HG02798 (cell line): Measurements from ENCODE around the gene ADGRG1.

Experiments used
- ATAC-seq: cut with Tn5 transposase; IDR thresholded peaks from one replicate; pipeline ENCODE4 v1.9.1; 2021; ENCODE audit warnings: mild to moderate bottlenecking; ENCODE audit not compliant: unreplicated experiment, poor library complexity

ADGRG1 gene

DNA sequence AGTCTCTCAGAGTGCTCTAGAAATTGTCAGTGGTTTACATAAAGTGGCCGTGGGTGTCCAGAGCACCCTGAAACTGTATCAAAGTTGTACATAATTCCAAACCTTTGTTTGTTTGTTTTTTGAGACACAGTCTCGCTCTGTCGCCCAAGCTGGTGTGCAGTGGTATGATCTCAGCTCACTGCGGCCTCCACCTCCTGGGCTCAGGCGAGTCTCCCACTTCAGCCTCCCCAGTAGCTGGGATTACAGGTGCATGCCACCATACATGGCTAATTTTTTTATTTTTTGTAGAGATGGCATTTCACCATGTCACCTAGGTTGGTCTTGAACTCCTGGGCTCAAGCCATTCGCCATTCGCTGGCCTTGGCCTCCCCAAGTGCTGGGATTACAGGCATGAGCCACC lies 24.3 kb upstream of the ADGRG1 start:
- ATAC-seq = no peak

DNA sequence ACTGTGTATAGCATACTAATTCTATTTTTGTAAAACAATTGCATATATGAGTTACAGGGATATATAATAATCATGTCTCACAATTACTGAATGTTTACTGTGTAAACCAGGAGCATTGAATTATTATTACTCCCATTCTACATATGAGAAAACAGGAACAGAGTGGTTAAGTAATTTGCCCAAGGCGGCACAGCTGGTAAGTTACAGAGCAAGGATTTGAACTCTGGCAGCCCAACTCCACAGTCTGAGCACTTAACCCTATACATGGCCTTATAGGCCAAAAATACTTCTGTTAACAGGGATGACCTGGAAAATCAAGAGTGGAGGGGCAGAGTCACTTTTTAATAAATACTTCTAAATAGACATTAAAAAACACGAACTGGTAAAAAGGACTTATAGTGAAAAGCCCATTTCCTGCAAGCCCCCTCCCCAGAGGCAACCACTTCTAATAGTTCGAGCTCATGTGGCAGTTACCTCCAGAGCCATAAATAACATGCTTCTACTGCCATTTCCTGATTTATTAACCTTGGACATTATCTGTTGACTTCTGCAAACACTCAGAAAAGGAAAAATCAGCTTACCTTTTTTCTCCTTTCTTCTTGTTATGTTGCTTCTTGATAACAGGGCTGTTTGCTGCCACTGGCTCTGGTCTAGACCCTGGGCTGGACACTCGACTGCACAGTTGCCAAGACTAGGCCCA lies 22.1 kb upstream of the ADGRG1 start:
- ATAC-seq = no peak

DNA sequence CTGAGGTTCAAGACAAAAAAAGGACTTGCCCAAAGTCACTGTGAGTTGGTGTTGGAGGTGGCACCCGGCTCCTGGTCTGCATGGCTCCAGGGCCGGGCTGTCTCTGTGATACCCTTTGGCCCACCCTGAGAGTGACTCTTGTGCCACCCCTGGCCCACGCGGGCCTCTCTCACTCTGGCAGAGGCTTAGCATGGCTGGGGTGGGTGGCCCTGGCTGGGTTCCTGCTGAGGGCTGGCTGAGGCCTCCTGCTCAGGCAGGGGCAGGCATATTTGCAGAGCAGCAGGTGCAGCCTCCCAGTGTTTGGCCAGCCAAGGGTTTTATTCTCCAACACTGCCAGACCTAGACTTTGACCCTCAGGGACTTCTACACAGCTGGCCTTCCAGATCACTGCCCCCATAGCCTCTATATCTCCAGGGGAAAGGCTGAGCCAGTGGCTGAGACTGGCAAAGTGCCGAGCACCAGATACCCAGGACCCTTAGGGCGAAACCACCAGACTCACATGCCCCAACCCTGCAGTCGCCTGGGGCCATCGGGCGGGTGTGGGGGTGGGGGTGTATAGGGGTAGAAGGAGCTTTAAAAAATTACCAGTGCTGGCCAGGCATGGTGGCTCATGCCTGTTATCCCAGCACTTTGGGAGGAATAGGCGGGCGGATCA lies 21.5 kb upstream of the ADGRG1 start:
- ATAC-seq = no peak

DNA sequence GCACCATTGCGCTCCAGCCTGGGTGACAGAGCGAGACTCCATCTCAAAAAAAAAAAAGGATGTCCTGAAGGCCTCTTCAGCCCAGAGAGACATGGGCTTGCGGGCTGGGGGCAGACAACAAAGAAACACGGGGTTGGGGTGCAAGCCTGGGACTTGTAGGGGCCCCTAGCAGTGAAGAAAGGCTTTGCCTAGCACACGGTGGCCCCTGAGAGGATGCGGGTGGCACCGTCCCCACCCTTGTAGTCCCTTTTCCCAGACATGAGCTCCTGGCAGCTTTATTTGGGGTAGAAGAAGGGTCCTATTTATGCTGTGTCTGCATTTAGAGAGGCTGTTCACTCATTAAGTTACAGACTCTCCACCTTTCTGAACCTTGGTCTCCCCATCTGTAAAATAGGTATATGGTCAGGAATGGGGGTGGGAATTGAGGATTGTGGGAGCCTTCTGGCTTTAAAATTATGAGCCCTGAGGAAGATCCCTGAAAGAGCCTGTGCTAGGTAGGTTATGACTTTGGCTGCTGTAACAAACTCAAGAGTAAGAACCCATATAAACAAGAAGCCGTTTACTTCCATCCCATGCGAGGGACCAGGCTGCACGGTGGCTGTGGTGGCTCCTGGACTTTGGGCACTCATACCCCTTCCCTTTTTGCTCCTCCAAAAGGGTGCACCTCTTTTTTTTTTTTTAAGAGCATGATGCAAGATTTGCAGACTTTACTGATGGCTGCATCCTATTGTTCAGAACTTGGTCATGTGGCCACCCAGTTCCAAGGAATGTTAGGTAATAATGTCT lies 20.6 kb upstream of the ADGRG1 start:
- no peak for ATAC-seq

DNA sequence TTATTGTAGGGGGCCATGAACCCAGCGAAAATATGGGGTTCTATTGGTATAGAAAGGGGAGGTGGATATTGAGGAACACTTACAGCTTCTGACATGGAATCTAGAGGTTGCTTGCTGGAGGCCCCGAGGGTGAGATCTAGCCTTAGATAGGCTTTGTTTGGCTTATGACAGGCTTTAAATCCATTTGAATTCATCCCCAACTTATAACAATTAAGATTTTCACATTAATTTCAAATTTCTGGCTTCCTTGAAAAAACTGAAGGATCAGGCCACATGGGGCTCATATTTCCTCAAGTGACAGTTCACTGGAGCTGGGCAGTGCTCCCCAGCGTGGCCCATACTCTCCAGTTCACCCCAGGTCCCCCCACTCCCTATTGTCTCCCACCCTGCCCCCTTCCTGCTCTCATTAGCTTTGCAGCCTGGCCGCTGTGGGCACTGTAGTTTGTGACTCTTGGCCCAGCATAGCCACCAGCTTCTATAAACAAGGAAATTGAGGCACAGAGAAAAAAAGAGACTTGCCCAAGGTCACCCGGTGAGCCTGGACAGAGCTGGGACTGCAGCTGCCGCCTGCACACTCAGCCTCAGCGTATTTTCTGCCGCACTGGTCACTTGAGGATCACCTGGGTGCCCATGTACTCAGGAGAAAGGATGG lies 19.8 kb upstream of the ADGRG1 start:
- no peak for ATAC-seq

DNA sequence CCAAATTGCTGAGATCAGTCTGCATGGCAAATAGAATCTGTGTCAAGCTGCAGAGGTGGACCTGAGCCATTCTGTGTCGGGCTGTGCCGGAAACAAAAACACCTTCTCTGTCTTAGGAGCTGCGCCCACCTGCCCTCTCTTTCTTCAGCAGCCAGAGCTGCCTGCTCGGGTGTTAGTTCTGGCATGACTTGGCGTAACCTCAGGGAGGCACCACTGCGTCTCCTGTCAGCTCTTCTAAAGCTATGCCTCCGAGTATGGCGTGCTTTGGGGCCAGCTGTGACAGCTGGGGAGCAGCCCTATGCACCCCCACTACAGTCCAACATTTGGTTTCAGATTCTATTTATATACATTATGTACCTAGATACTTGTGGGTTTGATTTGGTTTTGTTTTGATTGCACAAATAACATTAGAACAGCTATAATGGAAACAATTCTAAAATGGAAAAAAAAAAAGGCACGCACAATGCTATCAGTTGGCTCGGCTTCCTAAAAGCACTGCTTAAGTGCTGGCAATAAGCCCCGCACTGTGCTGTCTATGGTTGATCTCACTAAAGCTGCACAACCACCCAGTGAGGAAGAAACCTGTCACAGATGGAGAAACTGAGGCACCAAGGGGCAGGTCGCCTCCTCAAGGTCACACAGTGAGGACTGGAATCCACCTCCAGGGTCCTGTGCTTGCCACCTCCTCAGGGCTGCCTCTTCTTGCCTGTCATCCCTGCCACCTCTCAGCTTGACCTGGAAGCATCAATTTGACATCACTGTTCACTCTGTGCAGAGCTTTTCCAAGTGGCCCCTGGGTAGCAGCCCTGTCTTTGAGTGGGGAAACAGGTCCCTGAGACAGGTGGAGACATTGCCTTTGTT lies 18.7 kb upstream of the ADGRG1 start:
- peak; percentile 96 for ATAC-seq

DNA sequence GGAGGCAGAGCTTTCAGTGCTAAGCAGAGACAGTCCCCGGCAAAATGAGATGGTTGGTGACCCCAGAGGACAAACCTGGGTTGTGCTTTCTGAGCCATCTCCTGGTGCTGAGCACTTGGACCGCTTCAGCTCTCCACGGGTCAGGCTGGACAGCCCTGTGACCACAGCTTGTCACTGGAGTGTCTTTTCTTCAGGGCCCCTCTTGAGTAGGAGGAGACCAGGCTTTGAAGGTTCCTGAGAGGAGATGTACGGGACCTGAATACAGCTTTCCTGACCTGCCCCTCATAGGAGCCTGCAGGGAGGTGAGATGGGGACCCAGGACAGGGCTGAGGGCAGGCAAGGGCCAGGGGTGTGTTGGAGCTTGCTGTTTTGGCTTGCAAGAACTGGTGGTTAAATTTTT lies 17.8 kb upstream of the ADGRG1 start:
- ATAC-seq = no peak

DNA sequence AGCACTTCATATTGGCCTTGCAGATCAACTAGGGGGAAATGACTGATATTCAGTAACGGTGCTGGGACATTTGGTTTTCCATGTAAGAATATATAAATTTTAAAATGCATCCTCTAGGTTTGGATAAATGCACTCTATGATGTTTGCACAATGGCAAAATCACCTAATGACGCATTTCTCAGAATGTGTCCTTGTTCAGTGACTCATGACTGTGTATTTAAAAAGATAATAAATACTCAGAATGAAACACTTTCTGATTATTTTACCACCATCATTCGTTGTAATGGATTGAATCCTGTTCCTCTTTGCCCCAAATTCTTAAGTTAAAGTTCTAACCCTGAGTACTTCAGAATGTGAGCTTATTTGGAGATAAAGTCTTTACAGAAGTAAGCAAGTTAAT lies 17.2 kb upstream of the ADGRG1 start:
- no peak for ATAC-seq

DNA sequence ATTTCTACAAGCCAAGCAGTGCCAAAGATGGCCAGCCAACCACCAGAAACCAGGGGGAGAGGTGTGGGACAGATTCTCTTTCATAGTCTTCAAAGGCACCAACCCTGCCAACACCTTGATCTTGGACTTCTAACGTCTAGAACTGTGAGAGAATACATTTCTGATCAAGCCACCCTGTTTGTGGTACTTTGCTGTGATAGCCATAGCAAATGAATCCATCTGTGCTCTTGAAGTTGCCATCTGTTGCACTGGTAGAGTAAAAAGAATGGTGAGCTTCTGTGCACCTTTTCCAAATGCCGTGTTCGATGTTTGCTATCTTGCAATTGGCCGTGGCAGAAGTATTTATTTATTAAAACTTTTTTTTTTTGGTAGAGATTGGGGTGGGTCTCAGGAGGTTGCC lies 16.7 kb upstream of the ADGRG1 start:
- no peak for ATAC-seq

DNA sequence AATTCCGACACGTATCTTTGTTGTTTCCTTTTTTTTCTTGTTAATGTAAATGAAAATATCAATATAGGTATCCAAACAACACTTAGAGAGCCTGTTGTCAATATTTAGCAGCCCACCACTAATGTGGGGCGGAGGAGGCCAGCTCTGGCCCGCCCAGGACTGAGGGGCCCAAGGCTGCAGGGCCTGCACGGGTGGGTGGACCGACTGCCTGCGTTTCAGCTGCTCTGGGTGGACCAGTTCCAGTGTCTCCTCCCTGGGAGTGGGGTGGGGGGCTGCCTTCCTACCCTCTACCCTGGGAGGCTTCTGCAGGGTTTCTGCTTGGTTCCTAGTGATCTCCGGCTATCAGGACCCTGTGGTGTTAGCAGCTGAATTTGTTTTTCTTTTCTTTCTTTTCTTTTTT lies 15.9 kb upstream of the ADGRG1 start:
- ATAC-seq = no peak

DNA sequence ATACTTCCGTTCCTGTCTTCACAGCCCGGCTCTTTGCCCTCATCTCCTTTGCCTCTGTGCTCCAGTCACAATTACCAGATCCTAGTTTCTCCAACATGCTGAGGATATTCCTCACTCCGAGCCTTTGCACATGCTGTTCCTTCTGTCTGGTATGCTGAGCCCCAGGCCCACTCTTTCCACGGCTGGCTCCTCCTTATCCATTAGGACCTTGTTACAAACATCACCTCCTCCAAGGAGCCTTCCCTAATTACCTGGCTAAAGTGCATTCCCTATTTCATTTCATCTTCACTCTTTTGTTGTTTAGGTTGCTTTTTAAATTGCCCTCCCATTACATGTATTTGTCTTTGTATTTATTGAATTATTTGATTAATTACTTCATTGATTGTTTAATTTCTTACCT lies 14.9 kb upstream of the ADGRG1 start:
- no peak for ATAC-seq

DNA sequence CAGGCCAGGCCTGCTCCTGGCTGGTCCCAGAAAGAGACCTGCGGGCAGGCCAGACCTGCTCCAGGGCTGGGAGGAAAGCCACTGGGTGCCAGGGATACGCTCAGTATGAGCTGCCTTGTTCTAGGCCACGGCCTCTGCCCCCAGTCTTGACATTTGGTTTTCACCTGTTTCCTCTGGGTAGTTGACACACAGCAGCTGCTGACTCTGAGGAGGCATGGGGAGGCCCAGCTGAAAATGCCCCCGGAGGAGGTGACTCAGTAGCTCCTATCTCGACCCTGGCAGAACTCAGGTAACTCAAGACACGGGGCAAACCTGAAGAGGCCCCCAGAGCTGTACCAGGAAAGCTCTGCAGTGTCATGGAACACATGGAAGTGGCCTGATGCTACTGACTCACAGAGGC lies 13.9 kb upstream of the ADGRG1 start:
- no peak for ATAC-seq

DNA sequence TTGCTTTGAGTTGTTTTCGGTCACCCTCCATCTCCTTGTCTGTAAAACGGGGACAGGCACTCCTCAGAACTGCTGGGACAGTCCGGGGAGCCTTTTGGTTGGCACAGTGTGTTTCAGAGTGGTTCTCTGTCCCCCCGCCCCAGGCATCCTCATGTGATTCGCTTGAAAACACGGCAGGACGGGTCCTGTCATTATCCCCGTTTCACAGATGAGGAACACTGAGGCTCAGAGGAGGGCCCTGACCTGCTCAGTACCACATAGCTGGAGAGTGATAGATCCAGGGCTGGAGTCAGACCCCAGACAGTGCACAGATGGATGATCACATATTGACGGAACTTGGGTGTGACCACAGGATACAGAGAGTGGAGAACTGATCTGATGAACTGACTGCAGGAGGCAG lies 13.5 kb upstream of the ADGRG1 start:
- ATAC-seq = no peak

DNA sequence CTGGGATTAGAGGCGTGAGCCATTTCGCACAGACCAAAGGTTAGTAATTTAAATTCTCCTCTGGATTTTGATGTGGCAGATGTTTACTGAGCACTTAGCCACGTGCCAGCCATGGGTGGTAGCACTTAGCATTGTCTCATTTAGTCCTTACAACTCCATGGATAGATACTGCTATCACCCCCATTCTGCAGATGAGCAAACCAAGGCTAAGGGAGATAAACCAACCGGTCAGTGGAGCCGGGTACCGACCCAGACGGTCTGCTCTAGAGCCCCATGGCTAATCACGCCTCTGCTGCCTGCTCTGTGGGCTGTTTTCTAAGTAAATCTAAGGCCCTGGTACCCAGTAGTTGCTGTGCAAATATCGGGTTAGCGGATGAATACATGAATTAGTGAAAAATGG lies 12.6 kb upstream of the ADGRG1 start:
- no peak for ATAC-seq

DNA sequence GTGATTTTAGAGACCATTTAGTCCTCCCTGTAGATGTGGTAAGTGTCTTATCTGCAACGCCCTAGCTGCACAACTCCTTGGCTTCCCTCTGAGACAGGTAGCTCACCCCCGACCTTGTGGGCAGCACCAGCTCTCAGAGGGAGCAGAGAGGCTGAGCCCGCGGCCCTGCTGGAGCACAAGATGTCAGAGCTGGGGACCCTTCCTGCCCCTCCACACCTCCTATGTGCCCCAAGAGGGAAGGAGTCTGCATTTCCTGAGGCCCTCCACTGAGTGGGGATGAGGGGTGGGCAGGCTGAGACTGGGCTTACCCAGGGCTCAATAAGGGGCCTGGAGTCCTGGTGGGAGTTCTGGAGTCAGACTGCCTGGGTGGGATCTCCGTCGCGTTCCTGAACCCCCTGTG lies 12.2 kb upstream of the ADGRG1 start:
- ATAC-seq = no peak

DNA sequence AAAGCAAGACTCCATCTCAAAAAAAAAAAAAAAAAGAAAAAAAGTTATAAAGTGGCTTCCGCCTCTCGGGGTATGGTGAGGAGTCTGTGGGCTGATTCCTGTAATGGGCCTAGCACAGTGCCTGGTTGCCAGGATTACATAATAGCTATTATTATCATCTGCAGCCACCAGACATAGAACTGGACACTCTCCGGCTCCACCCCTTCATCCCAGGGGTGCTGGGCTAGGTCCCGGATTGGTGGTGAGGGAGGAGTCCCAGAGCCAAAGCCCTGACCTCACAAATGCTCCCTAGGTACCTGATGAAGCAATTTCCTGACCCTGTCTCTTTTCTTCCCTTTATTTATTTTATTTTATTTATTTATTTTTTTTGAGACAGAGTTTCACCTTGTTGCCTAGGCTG lies 11.6 kb upstream of the ADGRG1 start:
- ATAC-seq = no peak

DNA sequence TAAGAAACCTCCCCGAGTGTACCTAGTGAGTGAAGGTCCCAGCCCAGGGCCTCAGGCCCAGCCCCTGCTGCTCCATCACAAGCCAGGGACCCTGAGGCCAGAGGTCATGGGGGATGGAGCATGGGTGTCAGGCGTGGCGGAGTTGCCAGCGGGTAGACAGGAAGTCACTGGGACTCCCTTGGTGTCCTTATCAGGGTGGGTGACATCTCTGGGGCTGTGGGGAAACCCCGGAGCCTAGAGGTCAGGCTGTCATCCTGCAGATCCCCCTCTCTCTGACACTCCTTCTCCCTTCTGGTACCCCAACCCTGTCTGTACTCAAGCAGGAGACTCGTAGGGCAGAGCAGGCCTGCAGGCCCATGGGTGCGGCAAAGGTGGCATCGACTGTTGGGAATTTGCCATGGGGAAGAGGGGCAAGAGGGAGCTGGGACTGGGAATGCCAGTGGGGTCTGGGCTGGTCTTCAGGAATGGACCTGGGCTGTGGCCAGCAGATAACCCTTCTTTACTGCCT lies 10.8 kb upstream of the ADGRG1 start:
- ATAC-seq = no peak

DNA sequence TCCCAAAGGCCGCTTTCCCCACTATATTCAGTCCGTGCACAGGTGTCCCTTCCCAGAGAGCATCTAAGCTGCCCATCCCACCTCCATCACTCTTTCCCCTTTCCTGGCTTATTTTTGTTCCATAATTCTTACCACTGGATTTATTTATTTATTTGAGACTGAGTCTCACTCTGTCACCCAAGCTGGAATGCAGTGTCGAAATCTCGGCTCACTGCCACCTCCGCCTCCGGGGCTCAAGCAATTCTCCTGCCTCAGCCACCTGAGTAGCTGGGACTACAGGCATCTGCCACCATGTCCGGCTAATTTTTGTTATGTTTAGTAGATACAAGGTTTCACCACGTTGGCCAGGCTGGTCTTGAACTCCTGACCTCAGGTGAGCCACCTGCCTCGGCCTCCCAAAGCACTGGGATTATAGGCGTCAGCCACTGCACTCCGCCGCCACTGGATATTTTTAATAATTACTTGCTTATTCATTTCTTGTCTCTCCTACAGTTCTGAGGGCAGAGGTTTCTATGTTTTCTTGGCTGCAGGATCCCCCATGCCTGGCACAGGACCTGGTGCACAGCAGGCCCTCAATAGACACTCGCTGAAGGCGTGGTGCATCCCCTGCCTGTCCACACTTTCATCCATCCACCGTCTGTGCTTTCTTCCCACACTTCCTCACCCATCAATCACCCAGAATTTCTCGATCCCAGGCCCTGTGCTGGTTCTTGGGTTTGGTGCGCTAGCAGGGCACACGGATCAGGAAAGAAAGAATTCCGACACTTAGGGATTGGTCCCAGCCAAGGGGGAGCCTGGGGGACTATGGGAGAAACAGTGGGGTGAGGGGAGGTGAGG lies 9.9 kb upstream of the ADGRG1 start:
- no peak for ATAC-seq

DNA sequence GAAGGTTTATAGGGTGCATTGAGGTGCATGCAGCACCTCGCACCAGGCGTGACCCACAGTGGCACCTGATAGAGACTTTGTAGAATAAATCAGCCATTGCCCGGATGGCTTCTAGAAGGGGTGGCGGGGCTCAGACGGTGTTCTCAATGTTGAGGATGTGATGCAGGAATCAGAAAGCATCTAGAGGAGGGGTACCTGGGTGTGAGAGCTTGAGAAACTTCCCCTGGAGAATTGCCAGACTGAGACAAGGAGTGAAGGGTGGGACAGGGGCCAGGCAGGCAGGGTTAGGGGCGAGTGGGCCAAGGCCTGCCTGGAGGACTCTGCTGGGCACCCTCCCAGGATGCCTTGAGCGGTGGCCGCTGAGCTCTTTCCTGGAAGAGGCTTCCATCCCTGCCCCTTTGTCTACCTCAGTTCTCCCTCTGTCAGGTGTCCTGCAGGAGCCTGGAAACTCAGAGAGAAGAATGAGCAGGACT lies 9.3 kb upstream of the ADGRG1 start:
- ATAC-seq = no peak
